Nephron (organoid): ENCODE results near the gene PTPRM.

Source experiments
- H3K27ac Mint-ChIP-seq, 3 experiments: 2 replicates each; pipeline ENCODE4 v1.8.0; 2020; ENCODE audit warnings: mixed read lengths in 3 of 3, mild to moderate bottlenecking in 2 of 3, moderate library complexity in 1 of 3
- H3K27me3 Mint-ChIP-seq: 2 replicates; pipeline ENCODE4 v1.8.0; 2021; ENCODE audit warnings: low read depth, mild to moderate bottlenecking, moderate library complexity, mixed read lengths
- H3K36me3 Mint-ChIP-seq: 2 replicates; pipeline ENCODE4 v1.8.0; 2020; ENCODE audit warnings: low read depth, mixed read lengths
- H3K4me1 Mint-ChIP-seq: 2 replicates; pipeline ENCODE4 v1.8.0; 2020; ENCODE audit warnings: mixed read lengths
- H3K4me3 Mint-ChIP-seq, 3 experiments: 2 replicates each; pipeline ENCODE4 v1.8.0; 2020; ENCODE audit warnings: mild to moderate bottlenecking in 3 of 3, mixed read lengths in 3 of 3, moderate library complexity in 2 of 3
- H3K9me3 Mint-ChIP-seq: 2 replicates; pipeline ENCODE4 v1.8.0; 2020; ENCODE audit warnings: mixed read lengths
- TF ChIP-seq, protein P1 (sequence below), 3 experiments: fragments of 200-600 bp; sonication (generic); IDR thresholded peaks; one replicate each; pipeline ENCODE4 v1.5.0; 2021; ENCODE audit warnings: antibody characterized with exemption in 3 of 3; ENCODE audit not compliant: unreplicated experiment in 3 of 3

Gene PTPRM

DNA sequence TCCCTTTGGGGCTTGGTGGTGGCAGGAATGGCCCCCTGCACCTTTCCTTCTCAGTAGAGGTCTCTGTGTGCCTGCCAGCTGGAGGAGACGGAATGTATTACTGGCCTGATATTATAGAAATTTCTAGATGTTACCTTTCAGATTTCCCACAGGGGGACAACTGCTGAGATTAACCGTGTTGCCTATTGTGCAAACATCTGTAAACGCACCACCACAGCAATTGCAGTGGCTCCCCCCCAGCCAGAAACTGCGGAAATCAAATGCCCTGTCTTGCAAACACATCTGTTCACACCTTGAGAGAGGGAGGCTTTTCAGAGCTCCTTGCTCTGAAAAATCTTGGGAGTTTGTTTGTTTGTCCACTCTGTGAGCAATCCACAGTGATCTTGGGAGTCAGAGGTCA is 772.1 kb downstream of the PTPRM start:
- TF ChIP-seq, protein P1, sequence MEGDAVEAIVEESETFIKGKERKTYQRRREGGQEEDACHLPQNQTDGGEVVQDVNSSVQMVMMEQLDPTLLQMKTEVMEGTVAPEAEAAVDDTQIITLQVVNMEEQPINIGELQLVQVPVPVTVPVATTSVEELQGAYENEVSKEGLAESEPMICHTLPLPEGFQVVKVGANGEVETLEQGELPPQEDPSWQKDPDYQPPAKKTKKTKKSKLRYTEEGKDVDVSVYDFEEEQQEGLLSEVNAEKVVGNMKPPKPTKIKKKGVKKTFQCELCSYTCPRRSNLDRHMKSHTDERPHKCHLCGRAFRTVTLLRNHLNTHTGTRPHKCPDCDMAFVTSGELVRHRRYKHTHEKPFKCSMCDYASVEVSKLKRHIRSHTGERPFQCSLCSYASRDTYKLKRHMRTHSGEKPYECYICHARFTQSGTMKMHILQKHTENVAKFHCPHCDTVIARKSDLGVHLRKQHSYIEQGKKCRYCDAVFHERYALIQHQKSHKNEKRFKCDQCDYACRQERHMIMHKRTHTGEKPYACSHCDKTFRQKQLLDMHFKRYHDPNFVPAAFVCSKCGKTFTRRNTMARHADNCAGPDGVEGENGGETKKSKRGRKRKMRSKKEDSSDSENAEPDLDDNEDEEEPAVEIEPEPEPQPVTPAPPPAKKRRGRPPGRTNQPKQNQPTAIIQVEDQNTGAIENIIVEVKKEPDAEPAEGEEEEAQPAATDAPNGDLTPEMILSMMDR (IDR thresholded peaks at IDR 0.05; ENCODE audit: unreplicated experiment in 3 of 3) = no peak
- Mint-ChIP-seq H3K27me3 (no peaks in the 10 kb centered on the region), H3K9me3 (no peaks in the 10 kb centered on the region), H3K4me1 (peaks cover 37% of the 10 kb centered on the region), H3K27ac (no peak overlapping the region), H3K36me3 (no peaks in the 10 kb centered on the region), H3K4me3 (no peak overlapping the region)

DNA sequence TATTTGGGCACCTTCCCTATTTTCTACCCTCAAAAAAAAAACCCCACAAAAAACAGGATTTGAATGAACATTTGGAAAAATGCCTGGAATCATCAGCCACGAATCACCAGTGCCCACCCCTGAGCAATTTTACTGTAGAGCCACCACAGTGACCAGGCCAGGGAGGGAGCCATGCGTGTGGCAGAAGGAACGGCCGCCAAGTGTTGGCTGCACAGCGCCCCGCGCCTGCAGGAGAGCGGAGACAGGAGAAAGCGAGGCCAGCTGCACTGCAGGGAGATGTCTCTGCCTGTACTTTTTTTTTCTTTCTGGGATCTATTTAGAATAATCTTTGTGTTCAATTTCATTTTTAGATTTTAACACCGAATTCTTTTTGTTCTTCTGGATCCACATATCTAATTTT is 772.8 kb downstream of the PTPRM start:
- TF ChIP-seq, protein P1 (IDR thresholded peaks at IDR 0.05; ENCODE audit: unreplicated experiment in 3 of 3) = no peak
- H3K4me1 Mint-ChIP-seq = peaks cover 37% of the 10 kb centered on the region
- H3K4me3 Mint-ChIP-seq = no peak overlapping the region
- peak overlapping the region in 1 of 3 experiments; percentile 31 for H3K27ac Mint-ChIP-seq
- no peaks in the 10 kb centered on the region for H3K36me3 Mint-ChIP-seq
- no peaks in the 10 kb centered on the region for H3K9me3 Mint-ChIP-seq
- no peaks in the 10 kb centered on the region for H3K27me3 Mint-ChIP-seq

DNA sequence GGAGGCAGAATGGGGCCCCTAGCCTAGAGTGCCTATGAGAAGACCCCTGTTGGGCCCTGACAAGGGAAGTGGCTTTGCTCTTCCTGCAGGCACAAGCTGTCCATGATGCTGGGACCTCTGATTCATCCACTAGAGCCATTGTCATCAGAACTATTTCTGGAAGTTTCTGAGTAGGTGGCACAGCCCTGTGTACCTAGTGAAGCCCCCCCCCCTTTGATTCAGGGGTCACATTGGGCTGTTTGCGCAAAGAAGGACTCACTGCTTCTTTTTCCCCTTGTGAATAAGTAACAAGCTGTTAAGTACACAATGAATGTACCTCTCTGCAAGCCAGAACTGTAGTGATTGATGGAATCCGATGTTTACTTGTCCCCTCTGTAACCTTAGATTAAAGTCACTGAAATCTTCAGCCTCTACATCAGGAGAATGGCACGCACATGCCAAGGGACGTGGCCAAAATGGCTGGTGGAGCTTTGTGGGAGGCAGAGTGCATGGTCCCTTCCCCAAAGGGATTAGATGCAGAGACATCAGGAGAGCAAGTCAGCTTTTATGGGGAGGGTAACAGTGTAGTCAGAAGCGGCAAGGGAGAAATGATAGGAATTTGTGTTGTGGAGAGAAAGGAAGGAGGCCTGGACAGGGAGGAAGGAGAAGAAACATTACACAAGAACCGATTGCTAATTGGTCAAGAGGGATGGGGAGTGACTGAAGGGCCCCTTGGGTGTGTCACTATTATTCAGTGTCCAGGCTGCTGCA is 774.5 kb downstream of the PTPRM start:
- TF ChIP-seq, protein P1 (IDR thresholded peaks at IDR 0.05; ENCODE audit: unreplicated experiment in 3 of 3) = no peak
- peaks cover 3% of the 10 kb centered on the region for H3K36me3 Mint-ChIP-seq
- no peaks in the 10 kb centered on the region for H3K9me3 Mint-ChIP-seq
- H3K4me1 Mint-ChIP-seq = peaks cover 37% of the 10 kb centered on the region
- no peaks in the 10 kb centered on the region for H3K27me3 Mint-ChIP-seq
- H3K4me3 Mint-ChIP-seq = no peak overlapping the region
- H3K27ac Mint-ChIP-seq = peak overlapping the region; percentile 63 to 91 (median 90)

DNA sequence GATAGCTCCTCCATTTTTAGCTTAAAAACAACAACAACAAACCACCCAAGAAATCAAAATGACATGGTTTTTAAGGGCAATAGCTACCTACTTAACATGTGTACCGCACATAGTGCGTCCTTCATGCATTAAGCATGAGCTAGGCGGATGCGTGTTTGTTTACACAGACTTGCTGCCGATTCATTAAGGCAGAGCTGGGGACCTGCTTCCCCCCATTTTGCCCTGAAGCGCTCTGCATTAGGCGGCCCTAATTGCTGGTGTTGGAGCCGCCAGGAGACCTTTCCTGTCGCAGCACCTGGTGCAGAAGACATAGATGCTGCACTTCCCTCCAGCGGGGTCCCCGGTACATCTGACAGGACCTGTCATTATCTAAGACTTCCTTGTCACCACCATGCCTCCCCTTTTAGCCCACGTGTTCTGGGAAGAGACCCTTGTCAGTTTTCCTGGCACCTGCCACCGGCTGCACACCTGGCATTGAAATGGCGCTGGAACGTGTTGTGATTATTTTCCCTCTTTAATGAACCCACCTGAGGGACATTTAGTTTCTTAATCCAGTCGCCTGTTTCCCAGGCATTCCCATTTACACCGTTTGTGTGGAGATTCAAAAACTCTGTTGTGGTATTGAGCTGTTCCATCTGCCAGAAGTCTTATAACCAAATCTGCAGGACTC is 781.1 kb downstream of the PTPRM start:
- Mint-ChIP-seq H3K27ac (no peak overlapping the region), H3K36me3 (peaks cover 18% of the 10 kb centered on the region), H3K4me1 (peaks cover 6% of the 10 kb centered on the region), H3K4me3 (no peak overlapping the region), H3K27me3 (no peaks in the 10 kb centered on the region), H3K9me3 (peaks cover 8% of the 10 kb centered on the region)
- TF ChIP-seq, protein P1 (IDR thresholded peaks at IDR 0.05; ENCODE audit: unreplicated experiment in 3 of 3) = no peak

DNA sequence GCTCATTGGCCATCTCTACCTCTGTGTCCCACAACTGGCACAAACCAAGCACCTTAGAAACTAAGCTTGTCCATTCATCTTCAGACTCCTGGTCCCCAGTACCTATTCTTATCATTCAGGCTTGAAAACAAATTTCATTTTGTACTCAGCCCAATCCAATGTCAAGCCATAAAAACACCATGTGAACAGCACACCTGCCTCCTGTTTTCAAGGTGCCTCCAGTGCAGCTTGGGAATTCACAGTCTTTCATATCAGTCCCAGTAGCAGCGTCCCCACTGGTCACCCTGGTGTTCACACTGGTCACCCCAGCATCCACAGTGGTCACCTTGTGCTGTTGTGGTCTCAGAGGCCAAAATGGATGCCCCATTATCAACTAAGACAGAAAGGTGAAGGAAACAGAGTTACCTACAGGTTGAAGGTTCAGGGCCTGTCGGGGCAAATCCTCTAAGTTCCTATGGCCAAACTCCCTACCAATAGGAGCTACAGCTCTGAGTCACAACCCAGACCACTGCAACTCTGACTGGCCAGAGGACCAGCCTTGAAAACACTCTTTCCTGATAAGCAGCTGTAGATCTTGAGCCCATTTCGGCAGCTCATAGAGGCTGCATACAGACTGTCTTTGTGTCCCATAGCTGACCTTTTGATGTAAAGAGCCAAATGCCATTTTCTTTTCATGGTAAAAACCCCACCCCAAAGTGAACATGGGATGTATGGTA is 782.6 kb downstream of the PTPRM start:
- no peaks in the 10 kb centered on the region for H3K4me1 Mint-ChIP-seq
- H3K27ac Mint-ChIP-seq = no peak overlapping the region
- TF ChIP-seq, protein P1 (IDR thresholded peaks at IDR 0.05; ENCODE audit: unreplicated experiment in 3 of 3) = no peak
- peaks cover 21% of the 10 kb centered on the region for H3K36me3 Mint-ChIP-seq
- no peak overlapping the region for H3K4me3 Mint-ChIP-seq
- peaks cover 8% of the 10 kb centered on the region for H3K9me3 Mint-ChIP-seq
- no peaks in the 10 kb centered on the region for H3K27me3 Mint-ChIP-seq
